GM19238 (cell line): ENCODE results near the gene KRT86.

Experiments
- DNase-seq: peaks from one replicate; pipeline ENCODE4 v3.0.0; 2011; ENCODE audit warnings: low spot score; ENCODE audit not compliant: insufficient read length

Gene KRT86

GRCh38 chr12:52355176-52355575 lies 80.7 kb downstream of the KRT86 start:
- no peak for DNase-seq

- no peak for DNase-seq
Observed at GRCh38 chr12:52356031-52356761, 81.8 kb downstream of the KRT86 start.

- DNase-seq: no peak
Observed at GRCh38 chr12:52356762-52357580, 82.5 kb downstream of the KRT86 start.
